Activated T-cell treated with anti-CD3 and anti-CD28 coated beads, Interleukin-2, amount 50 U/mL, for 1 hour (primary cell): ENCODE results near the gene CYP4B1.
"Not testable (repeated sequence)": the region's sequence is repeated elsewhere in the genome, so short reads cannot be mapped to it uniquely, and the experiment has no call there.

Source experiments
- DNase-seq: peaks from one replicate; pipeline ENCODE4 v3.0.0-alpha.2; 2020

Gene CYP4B1

GRCh38 chr1:46798810-46799209 lies at the start of gene CYP4B1:
Gene CYP4B1, plus strand, starts transcription at chr1:46799046. Its CDS starts 36 bp downstream, at chr1:46799082.
- DNase-seq = no peak

DNA sequence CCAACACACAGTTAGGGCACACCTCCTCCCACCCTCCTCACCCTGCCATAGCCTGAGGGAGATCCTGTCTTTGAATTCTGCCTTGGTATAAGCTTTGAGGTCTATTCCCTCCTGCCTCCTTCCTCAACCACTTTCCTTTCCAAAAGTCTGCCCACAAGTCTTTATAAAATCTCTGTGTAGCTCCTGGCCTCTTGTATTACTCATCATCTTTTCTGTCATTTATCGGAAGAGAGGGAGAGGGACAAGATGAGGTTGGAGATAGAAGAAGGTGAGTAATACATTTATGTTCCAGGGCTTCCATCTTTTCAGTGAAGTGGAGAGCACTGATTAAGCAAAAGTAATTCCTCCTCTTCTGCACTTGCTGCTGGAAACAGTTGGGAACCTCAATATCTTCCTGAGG lies 49.4 kb upstream of the CYP4B1 start:
- no peak for DNase-seq

- no peak for DNase-seq
These were observed 48.9 kb upstream of the CYP4B1 start for GRCh38 chr1:46749921-46750404.

DNA sequence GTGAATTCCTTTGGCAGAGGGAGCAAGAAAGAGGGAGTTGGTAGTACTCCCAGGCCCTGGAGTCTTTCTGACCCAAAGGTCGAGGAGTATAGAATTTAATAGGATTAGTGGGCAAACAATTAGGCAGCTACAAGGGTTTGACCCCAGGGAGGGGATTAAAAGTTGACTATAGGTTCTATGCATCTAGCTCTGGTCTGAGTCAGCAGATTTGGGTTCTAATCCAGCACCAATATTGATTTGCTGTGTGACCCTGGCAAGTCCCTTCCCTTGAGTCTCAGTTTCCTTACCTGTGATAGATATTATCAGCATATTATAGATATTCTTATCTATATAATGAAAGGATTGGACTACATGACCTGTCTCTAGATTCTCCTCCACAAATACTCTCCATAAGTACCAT lies 44.9 kb upstream of the CYP4B1 start:
- no peak for DNase-seq

GRCh38 chr1:46754707-46755106 lies 44.1 kb upstream of the CYP4B1 start:
- not testable (repeated sequence) for DNase-seq

- no peak for DNase-seq
These were observed 43.7 kb upstream of the CYP4B1 start for GRCh38 chr1:46755121-46755520.

- DNase-seq = no peak
These were observed 41.4 kb upstream of the CYP4B1 start for GRCh38 chr1:46757247-46757955.

DNA sequence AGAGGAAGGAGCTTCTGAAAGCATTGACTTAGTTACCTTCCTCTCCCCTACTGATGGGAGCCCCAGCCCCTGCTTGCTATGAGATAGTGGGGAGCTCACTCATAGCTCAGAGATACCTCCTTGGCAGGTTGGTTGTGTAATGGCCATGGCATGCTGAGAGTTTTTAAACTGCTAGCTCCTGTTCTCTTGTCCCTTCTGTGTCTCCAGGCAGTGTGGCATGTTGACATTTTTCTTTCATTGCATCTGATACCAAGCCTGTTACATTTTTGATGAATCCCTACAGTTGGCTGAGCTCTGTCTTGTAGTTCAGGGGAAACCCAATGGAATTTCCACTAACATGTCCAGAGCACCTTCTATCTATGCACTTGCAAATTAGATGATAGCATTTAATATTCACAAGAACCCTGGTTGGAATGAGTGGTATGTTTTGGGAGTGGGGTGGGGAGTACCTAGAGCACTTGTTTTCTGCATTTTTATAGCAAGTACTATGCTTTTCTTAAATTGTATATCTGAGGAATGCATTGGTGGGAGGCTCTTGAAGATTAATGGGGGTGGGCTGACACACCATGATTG lies 40.8 kb upstream of the CYP4B1 start:
- DNase-seq = no peak

- no peak for DNase-seq
These were observed 38.2 kb upstream of the CYP4B1 start for GRCh38 chr1:46760558-46761166.

DNA sequence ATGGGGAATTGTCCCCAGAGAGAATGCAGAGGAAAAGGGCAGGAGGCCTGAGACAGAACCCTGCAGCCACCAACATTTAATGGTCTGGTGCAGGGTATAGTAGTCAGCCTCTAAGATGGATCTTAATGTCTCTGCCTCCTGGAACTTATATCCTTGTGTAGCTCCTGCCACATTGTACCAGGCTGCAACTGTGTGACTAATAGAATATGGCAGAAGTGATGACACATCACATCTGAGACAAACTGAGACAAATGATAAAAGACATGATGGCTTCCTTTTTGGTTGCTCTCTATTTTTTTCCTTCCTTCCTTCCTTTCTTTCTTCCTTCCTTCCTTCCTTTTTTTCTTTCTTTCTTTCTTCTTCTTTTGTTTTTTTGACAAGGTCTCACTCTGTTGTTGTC lies 37.1 kb upstream of the CYP4B1 start:
- no peak for DNase-seq

DNA sequence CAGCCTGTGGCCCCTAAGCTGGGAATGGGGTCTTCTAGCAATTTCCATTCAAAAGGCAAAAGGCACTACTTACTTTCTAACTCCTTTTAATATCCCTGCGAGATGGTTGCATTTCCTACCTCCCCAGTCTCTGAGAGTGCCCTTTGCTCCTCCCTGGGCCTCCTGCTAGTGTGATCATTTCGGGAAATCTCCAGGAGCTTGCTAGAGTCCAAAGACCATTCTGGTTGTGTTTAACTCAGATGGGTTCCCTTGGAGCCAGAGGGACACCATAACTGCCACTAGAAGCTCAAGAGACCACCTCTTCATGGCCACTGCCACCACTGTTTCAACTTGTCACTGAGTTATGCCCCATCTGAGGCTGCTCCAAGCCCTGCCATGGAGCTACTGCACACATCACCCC lies 34.4 kb upstream of the CYP4B1 start:
- no peak for DNase-seq

- no peak for DNase-seq
These were observed 31.1 kb upstream of the CYP4B1 start for GRCh38 chr1:46767649-46768282.

DNA sequence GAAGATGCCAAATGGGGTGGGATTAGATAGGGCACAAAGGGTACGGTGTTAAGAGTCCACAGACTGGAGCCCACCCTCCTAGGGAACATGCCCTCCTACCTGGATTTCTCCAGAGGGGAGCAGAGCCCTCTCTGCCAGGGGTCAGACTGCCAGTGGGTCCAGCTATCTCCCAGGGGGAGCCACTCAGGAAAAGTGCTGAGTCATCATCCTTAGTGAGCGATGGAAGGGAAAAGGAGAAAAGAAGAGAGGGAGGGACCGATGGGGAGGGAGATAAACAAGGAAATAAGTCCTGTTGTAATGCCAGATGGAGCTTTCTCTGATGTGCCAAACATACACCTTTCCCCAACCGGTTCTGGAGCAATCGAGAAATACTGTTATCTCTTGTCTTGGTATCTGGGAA lies 30.4 kb upstream of the CYP4B1 start:
- DNase-seq = no peak

- DNase-seq = no peak
These were observed 29.7 kb upstream of the CYP4B1 start for GRCh38 chr1:46769028-46769740.

GRCh38 chr1:46770541-46770940 lies 28.3 kb upstream of the CYP4B1 start:
- no peak for DNase-seq

DNA sequence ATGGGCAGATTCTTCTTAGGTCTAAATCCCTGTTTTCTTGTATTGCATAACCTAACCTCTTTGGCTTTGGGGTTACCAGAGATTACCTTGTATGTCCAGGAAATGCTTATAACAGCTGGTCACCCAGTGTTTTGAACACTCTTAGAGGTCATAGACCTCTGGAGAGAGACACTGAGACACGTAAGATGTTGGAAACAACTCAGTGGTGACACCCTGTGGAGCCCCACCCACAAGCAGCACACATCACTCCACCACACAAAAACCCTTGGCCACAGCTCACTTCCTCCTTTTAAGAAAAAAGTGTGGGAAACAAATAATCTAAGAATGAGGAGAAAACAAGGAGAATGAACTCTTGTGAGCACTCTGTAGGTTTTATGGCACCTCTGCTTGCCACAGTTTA lies 26.3 kb upstream of the CYP4B1 start:
- DNase-seq = no peak

DNA sequence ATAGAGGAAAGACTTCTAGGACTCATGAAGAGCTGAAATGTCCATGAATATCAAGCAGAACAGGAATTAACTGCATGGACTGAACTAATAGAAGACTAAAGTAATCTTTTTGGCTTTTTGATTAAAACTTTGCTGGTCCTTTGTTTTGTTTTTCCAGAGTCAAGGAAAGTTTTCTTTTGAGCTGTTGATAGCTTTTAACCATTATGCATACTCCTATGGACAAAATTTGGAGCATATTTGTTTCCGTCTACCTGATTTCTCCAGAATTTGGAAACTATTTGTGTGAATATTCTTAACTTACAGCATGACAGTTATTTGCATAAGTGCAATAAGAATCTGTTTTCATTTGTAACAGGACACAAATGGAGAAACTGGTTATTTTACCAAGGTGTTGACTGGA lies 24.5 kb upstream of the CYP4B1 start:
- DNase-seq = no peak

- not testable (repeated sequence) for DNase-seq
These were observed 20.4 kb upstream of the CYP4B1 start for GRCh38 chr1:46778456-46778855.

DNA sequence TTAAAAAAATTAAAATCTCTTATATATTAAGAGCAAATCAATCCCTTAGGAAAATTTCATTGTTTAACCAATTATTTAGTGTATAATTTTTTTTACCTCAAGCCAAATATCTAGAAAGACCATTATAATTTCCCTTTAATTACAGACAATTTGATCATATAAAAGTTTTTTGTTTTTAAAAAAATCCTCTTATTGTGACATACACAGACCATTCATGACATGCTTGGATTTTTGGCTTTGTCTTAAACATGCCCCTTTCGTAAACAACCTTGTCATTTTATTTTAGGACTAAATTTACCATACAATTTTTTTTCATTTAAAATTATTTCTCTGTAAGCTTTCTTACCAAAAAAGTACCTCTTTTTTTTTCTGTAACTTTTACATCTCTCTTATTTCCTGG lies 14.2 kb upstream of the CYP4B1 start:
- no peak for DNase-seq

- not testable (repeated sequence) for DNase-seq
These were observed 10.2 kb upstream of the CYP4B1 start for GRCh38 chr1:46788634-46789033.

DNA sequence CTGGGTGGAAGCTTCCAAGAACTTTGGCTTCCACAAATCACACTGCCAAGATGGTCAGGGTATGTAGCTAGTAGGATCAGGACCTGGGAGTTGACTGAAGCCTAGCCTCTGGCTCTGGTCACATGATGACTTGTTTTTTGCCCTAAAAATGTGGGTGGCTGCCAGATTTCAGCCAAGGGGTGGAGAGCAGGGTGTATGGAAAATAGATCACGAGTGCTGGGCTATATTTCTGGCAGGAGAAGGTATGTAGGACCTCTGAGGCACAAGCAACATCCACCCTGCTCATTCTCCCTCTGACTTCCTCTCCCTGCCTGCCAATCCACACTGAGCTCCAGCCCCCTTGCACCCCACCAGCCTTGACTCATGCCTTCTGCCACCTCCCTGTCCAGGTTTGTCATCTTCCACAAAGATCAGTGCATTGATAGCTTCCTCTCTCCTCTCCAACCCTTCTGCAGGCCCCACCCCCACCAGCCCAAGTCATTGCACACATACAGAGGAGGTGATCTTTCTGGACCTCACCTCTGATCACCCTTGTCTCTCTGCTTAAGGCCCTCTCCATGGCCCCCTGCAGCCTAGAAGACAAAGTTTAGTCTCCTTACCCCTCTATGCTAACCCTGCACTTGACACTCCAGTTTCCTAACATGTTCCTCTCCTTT lies 8.3 kb upstream of the CYP4B1 start:
- DNase-seq = no peak

- no peak for DNase-seq
These were observed 5.7 kb upstream of the CYP4B1 start for GRCh38 chr1:46793126-46793525.
